Endothelial cell of umbilical vein (primary cell): ENCODE data around the gene FYN. TPM values are rescaled to one million over a fixed set of nuclear protein-coding genes. Genes with fewer than 3 reads are reported as not detected.

ENCODE experiments used
- BruUV-seq: library from RNA; stranded (reverse); fragments of 400-500 nt; replicated peaks from 2 replicates; lab custom pipeline; 2021; lab: Mats Ljungman, UMichigan
- CTCF ChIA-PET: fragments of 300-600, 350-600 bp; sonication (Branson Sonifier 250); formaldehyde crosslinking; loops from one replicate; lab custom pipeline; 2021; ENCODE audit warnings: antibody characterized with exemption, inconsistent platforms; lab: Charles Lee
- POLR2A ChIA-PET: fragments of 300-600, 350-600 bp; sonication (Branson Sonifier 250); formaldehyde crosslinking; loops from one replicate; lab custom pipeline; 2021; ENCODE audit warnings: antibody characterized with exemption, inconsistent platforms; lab: Charles Lee
- DNase-seq: peaks from one replicate; pipeline ENCODE4 v3.0.0-alpha.2; 2011; ENCODE audit warnings: low read depth, low spot score
- FAIRE-seq: peaks from 2 replicates; lab custom pipeline; 2011; peaks lifted over from hg19 to GRCh38; lab: Jason Lieb, UNC
- H2AFZ ChIP-seq: 2 replicates; pipeline ENCODE4 v1.6.0; 2012; ENCODE audit warnings: low read depth, low read length, control low read depth, inconsistent platforms
- H3K27ac ChIP-seq: 2 replicates; pipeline ENCODE4 v1.5.1; 2011; ENCODE audit warnings: low read depth, mild to moderate bottlenecking, control low read depth, low read length, moderate library complexity; ENCODE audit not compliant: insufficient read depth
- H3K27me3 ChIP-seq, 2 experiments: 2 replicates each; pipeline versions ENCODE4 v1.6.0 to v1.6.1; 2011; ENCODE audit warnings: low read length in 2 of 2, mixed read lengths in 1 of 2; ENCODE audit not compliant: control insufficient read depth in 2 of 2, insufficient read depth in 2 of 2
- H3K36me3 ChIP-seq, 2 experiments: 2 replicates in 1 of 2; 3 replicates in 1 of 2; pipeline ENCODE4 v1.5.1; 2011; ENCODE audit warnings: low read length in 2 of 2, mild to moderate bottlenecking in 1 of 2, moderate library complexity in 1 of 2; ENCODE audit not compliant: control insufficient read depth in 2 of 2, insufficient read depth in 2 of 2; ENCODE audit errors: extremely low read depth in 1 of 2
- H3K4me1 ChIP-seq: 3 replicates; pipeline ENCODE4 v1.5.1; 2011; ENCODE audit warnings: mild to moderate bottlenecking, low read length; ENCODE audit not compliant: control insufficient read depth, insufficient read depth; ENCODE audit errors: extremely low read depth
- H3K4me2 ChIP-seq: 2 replicates; pipeline ENCODE4 v1.6.1; 2011; ENCODE audit warnings: low read length, control low read depth, mixed read lengths; ENCODE audit not compliant: insufficient read depth
- H3K4me3 ChIP-seq, 3 experiments: fragments of 200-600 bp in 1 of 3; sonication (generic), shearing (Covaris generic) in 1 of 3; replicated peaks in 1 of 3; 2 replicates each; pipeline ENCODE4 v1.5.1; 2011 to 2016; ENCODE audit warnings: control low read depth in 3 of 3, low read length in 3 of 3, mild to moderate bottlenecking in 2 of 3, inconsistent platforms in 1 of 3, low read depth in 1 of 3, moderate library complexity in 1 of 3; ENCODE audit not compliant: insufficient read depth in 1 of 3
- H3K79me2 ChIP-seq: 2 replicates; pipeline ENCODE4 v1.6.0; 2012; ENCODE audit warnings: low read length, inconsistent platforms; ENCODE audit not compliant: control insufficient read depth, insufficient read depth
- H3K9ac ChIP-seq: replicated peaks from 2 replicates; pipeline ENCODE3; 2011; ENCODE audit warnings: low read length, control low read depth; ENCODE audit not compliant: insufficient read depth; ENCODE audit errors: extremely low read depth
- H3K9me1 ChIP-seq: replicated peaks from 3 replicates; pipeline ENCODE4 v1.6.0; 2011; ENCODE audit warnings: mild to moderate bottlenecking, low read length; ENCODE audit not compliant: control insufficient read depth, insufficient read depth; ENCODE audit errors: extremely low read depth
- H3K9me3 ChIP-seq: replicated peaks from 2 replicates; pipeline ENCODE4 v1.5.1; 2012; ENCODE audit warnings: low read length, inconsistent platforms; ENCODE audit not compliant: control insufficient read depth, insufficient read depth
- H4K20me1 ChIP-seq: replicated peaks from 2 replicates; pipeline ENCODE3; 2011; ENCODE audit warnings: mild to moderate bottlenecking, low read length; ENCODE audit not compliant: control insufficient read depth, insufficient read depth; ENCODE audit errors: extremely low read depth
- EZH2 ChIP-seq: IDR thresholded peaks from 2 replicates; pipeline ENCODE4 v1.6.1; 2012; ENCODE audit warnings: borderline replicate concordance, low read depth, mild to moderate bottlenecking, moderate library complexity, low read length, inconsistent platforms; ENCODE audit not compliant: severe bottlenecking
- GATA2 ChIP-seq: IDR thresholded peaks from 2 replicates; pipeline ENCODE4 v1.7.0; 2011; ENCODE audit warnings: low read depth, mild to moderate bottlenecking, moderate library complexity, mixed read lengths, low read length; ENCODE audit not compliant: insufficient read length, insufficient read depth
- MYC ChIP-seq: IDR thresholded peaks from one replicate; pipeline ENCODE4 v1.6.1; 2011; ENCODE audit warnings: mild to moderate bottlenecking, low read depth, low read length
- dilution Hi-C: fragments of 300-500 bp; cut with MboI; formaldehyde crosslinking; loops from one replicate; pipeline ENCODE4 v1.15.0; 2019; ENCODE audit warnings: low sequenced_read_pairs; ENCODE audit not compliant: extremely low pct_ligation_motif_present
- intact Hi-C: fragments of 100-400 bp; cut with micrococcal nuclease; formaldehyde crosslinking; loops from one replicate; pipeline ENCODE4 v1.10.0; 2022
- polyA plus RNA-seq, 4 experiments: library from polyadenylated mRNA; depleted of rRNA in 3 of 4; stranded (reverse) in 3 of 4; unstranded in 1 of 4; fragments of >200 nt; gene quantifications; 2 replicates each; pipeline versions ENCODE4 v1.2.1 to v1.2.3, GENCODE V29; 2011 to 2012; ENCODE audit warnings: missing spikeins in 1 of 4
- total RNA-seq: library from RNA; stranded (reverse); gene quantifications from 2 replicates; pipeline ENCODE4 v1.2.3, GENCODE V29; 2021
- TF ChIP-seq, protein P1 (sequence below): IDR thresholded peaks from 2 replicates; pipeline ENCODE4 v1.6.1; 2011; ENCODE audit not compliant: insufficient read depth, insufficient read length

The FYN gene
- total and polyA plus RNA-seq, 2 donors (not counting 3 experiments of a cell fraction or from before 2014, with no cell fraction given), result 69.0 to 143 TPM

DNA sequence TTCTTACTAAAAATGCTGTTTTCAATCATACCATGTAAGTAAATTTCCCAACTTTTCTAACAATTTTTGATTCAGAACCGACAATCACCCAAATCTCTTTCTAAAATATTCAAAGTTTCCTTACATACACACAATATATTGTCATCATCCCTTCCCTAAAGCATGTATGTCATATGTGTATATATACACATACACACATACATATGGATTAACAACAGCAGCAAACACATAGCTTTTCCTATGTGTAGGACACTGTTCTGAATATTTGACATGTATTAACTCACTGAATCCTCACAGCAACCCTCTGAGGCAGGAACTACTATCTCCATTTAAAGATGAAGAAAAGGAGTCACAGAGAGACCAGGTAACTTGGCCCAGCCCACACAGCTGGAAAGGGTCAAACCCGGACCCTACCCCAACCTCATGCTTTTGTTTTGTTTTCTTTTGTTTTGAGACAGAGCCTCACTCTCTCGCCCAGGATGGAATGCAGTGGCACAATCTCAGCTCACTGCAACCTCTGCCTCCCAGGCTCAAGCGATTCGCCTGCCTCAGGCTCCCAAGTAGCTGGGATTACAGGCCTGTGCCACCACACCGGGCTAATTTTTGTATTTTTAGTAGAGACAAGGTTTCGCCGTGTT is 7.2 kb downstream of the FYN start:
- POLR2A ChIA-PET, result no interaction called here
- Histone ChIP-seq H2AFZ (no peak overlapping the region), H4K20me1 (peaks cover 15% of the 10 kb centered on the region), H3K79me2 (peaks cover 92% of the 10 kb centered on the region), H3K9ac (no peak overlapping the region), H3K27ac (no peak overlapping the region), H3K27me3 (no peaks in the 10 kb centered on the region), H3K4me1 (peaks cover 11% of the 10 kb centered on the region), H3K4me2 (no peak overlapping the region), H3K36me3 (no peaks in the 10 kb centered on the region), H3K9me1 (no peaks in the 10 kb centered on the region), H3K9me3 (no peaks in the 10 kb centered on the region), H3K4me3 (no peak overlapping the region)
- DNase-seq, result no peak
- dilution Hi-C loops (no loop called here), intact Hi-C loops (no loop called here)
- BruUV-seq, result no TSS peak
- TF ChIP-seq, protein P1, sequence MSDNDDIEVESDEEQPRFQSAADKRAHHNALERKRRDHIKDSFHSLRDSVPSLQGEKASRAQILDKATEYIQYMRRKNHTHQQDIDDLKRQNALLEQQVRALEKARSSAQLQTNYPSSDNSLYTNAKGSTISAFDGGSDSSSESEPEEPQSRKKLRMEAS, result no peak
- TF ChIP-seq EZH2 (no peak), MYC (no peak)
- CTCF ChIA-PET, result no interaction called here
- FAIRE-seq, result no peak

DNA sequence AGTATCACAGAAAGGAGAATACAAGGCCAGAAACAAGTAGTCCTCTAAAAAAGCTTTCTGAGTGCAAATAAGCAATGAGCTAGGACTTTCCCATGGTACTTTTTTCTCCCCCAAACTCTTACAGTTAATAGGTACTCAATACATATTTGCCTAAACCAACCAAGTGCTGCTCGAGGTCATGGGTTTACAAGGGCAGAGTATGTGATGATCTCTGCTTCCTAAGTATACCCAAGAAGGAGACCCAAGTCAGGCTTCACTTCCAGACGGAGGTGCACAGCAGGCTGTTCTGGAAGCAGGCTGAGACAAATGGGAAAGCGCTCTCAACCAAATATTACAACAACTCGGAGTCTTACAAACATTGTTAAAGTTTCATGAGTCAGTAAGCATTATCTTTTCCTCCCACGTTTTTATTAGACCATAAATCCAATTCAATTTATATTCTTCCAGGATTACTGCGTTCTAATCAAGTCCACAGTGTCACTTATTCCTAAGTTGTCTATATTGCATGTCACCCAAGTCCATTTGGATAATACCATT is 8.1 kb downstream of the FYN start:
- Histone ChIP-seq H3K9ac (no peak overlapping the region), H4K20me1 (peaks cover 14% of the 10 kb centered on the region), H3K9me3 (no peaks in the 10 kb centered on the region), H3K4me2 (no peak overlapping the region), H3K27ac (no peak overlapping the region), H3K4me1 (peaks cover 2% of the 10 kb centered on the region), H2AFZ (no peak overlapping the region), H3K27me3 (no peaks in the 10 kb centered on the region), H3K4me3 (no peak overlapping the region), H3K79me2 (peaks cover 93% of the 10 kb centered on the region), H3K9me1 (no peaks in the 10 kb centered on the region), H3K36me3 (no peaks in the 10 kb centered on the region)
- POLR2A ChIA-PET, result no interaction called here
- DNase-seq (no peak), FAIRE-seq (peak; percentile 73)
- intact Hi-C loops (no loop called here), dilution Hi-C loops (no loop called here)
- TF ChIP-seq, protein P1, result no peak
- TF ChIP-seq GATA2, result no peak
- CTCF ChIA-PET, result interaction anchor here (1.1 kb wide), 2 partner anchors 8 to 36 kb away, joined by 3 read pairs; partner anchors contain the start of gene FYN
- BruUV-seq, result no TSS peak
